Naive B cell (primary cell): ENCODE data around the gene C16orf92. TPM values are rescaled to one million over a fixed set of nuclear protein-coding genes. Genes with fewer than 3 reads are reported as not detected.
"Not testable (repeated sequence)": the region's sequence is repeated elsewhere in the genome, so short reads cannot be mapped to it uniquely, and the experiment has no call there.

Experiments
- ATAC-seq, 2 donors: fragments of 150-1000 bp; cut with Tn5 transposase; 2 replicates each; pipeline ENCODE4 v1.10.0; 2021; ENCODE audit warnings: low read depth in 2 of 2, mild to moderate bottlenecking in 2 of 2, moderate library complexity in 2 of 2
- DNase-seq: peaks from one replicate; pipeline ENCODE4 v3.0.0; 2022
- H3K27ac Mint-ChIP-seq, 6 donors: one replicate each; pipeline ENCODE4 v1.8.0; 2020 to 2022; ENCODE audit warnings: mild to moderate bottlenecking in 6 of 6, mixed read lengths in 6 of 6, moderate library complexity in 5 of 6, inconsistent platforms in 2 of 6
- H3K27me3 Mint-ChIP-seq, 3 donors: one replicate each; pipeline ENCODE4 v1.8.0; 2021 to 2022; ENCODE audit warnings: mixed read lengths in 3 of 3, mild to moderate bottlenecking in 1 of 3
- H3K36me3 Mint-ChIP-seq, 2 donors: one replicate each; pipeline ENCODE4 v1.8.0; 2020 to 2022; ENCODE audit warnings: mixed read lengths in 2 of 2, inconsistent platforms in 1 of 2, mild to moderate bottlenecking in 1 of 2
- H3K4me1 Mint-ChIP-seq, 3 donors: one replicate each; pipeline ENCODE4 v1.8.0; 2020 to 2022; ENCODE audit warnings: mixed read lengths in 3 of 3, inconsistent platforms in 1 of 3, mild to moderate bottlenecking in 1 of 3, moderate library complexity in 1 of 3
- H3K4me3 Mint-ChIP-seq, 8 donors: one replicate each; pipeline ENCODE4 v1.8.0; 2020 to 2022; ENCODE audit warnings: mild to moderate bottlenecking in 8 of 8, mixed read lengths in 8 of 8, moderate library complexity in 8 of 8, inconsistent platforms in 2 of 8
- H3K9me3 Mint-ChIP-seq, 7 donors: one replicate each; pipeline ENCODE4 v1.8.0; 2020 to 2022; ENCODE audit warnings: mixed read lengths in 7 of 7, mild to moderate bottlenecking in 5 of 7, inconsistent platforms in 2 of 7, moderate library complexity in 1 of 7
- polyA plus RNA-seq, 6 donors: library from polyadenylated mRNA; unstranded; fragments of 300-500 nt; fragmentation: Illumina TruSeq; gene quantifications; one replicate each; pipeline ENCODE4 v1.2.3, GENCODE V29; 2021; ENCODE audit warnings: low read depth in 6 of 6

C16orf92 gene
- polyA plus RNA-seq, 6 donors from 2014 or later: not detected

DNA sequence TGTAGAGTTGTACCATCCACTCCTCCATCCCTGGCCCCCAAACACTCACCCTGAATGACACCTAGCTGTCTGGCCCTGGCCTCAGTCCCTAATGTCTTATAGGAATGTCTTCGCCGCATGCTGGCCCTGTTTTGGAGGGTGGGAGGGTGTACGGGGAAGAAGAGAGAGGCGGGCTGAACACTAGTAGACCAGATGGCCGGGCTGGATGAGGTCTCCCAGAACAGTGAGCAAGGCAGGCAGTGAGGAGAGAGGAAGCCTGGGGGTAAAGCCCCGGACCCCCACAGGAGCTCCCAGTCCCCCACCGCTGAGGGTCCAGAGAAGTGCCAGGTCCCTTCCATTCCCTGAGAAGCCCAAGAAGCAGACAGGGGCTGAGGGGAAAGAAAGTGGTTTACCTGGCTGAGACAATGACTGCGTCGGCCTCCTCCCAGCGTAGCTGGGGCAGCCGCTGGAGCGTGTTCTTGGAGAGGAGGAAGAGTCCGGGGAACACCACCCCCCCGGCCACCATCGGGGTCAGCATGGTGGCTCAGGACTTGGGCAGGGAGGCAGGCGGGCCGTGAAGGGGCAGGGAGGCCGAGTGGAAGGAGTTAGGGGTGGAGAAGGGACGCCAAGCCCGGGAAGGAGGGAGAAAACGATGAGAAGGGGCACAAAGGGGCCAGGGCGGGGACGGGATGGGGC is 7.2 kb downstream of the C16orf92 start:
- DNase-seq (no peak), ATAC-seq (no peak)
- H3K4me1 Mint-ChIP-seq: peaks cover 9 to 32% (median 13%) of the 10 kb centered on the region in 3 donors
- H3K36me3 Mint-ChIP-seq: peaks cover 0 to 15% of the 10 kb centered on the region in 2 donors
- peaks cover 0 to 1% (median 0%) of the 10 kb centered on the region in 7 donors for H3K9me3 Mint-ChIP-seq
- H3K27ac Mint-ChIP-seq: no peak overlapping the region
- peaks cover 52 to 77% (median 71%) of the 10 kb centered on the region in 3 donors for H3K27me3 Mint-ChIP-seq
- H3K4me3 Mint-ChIP-seq: peak overlapping the region in 4 of 8 donors; percentile 29 to 73 (median 54)

DNA sequence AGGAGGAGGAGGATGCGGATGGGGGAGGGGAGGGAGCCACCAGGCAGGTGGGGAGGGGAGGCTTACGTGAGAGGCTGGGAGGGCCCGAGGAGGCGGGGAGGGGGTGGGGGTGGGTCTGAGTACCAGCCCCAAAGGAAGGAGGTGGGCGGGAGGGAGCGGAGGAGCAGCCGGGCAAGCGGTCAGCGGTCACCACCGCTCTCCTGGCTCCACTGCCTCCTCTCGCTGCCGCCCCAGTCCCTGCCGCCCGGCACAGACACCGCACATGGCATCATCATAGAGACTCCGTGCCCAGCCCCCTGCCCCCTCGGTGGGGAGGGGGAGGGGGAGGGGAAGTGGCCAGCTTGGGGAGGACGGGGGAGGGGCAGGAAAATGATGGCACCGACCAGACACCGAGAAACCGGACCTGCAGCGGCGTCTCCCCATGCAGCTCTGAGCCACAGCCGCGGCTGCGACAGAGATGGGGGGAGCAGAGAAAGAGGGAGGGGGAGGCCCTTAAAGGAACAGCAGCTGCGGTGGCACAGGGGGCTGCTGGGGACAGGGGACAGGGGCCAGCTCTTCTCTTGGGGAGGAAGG is 7.9 kb downstream of the C16orf92 start, which contains the start of gene TLCD3B:
Gene TLCD3B, minus strand, starts transcription at position 431 of the 573 bp plus-strand sequence. CDS start 744 bp downstream, outside the sequence.
- Mint-ChIP-seq H3K36me3 (peaks cover 0 to 15% of the 10 kb centered on the region in 2 donors), H3K27ac (no peak within 1 kb of the TSS), H3K27me3 (peaks cover 52 to 79% (median 78%) of the 10 kb centered on the region in 3 donors), H3K4me3 (peak within 1 kb of the TSS in 7 of 8 donors; percentile 25 to 73 (median 53)), H3K9me3 (peaks cover 0 to 1% (median 0%) of the 10 kb centered on the region in 7 donors), H3K4me1 (peaks cover 9 to 32% (median 13%) of the 10 kb centered on the region in 3 donors)
- ATAC-seq: peak; percentile 18 to 32
- DNase-seq: no peak

DNA sequence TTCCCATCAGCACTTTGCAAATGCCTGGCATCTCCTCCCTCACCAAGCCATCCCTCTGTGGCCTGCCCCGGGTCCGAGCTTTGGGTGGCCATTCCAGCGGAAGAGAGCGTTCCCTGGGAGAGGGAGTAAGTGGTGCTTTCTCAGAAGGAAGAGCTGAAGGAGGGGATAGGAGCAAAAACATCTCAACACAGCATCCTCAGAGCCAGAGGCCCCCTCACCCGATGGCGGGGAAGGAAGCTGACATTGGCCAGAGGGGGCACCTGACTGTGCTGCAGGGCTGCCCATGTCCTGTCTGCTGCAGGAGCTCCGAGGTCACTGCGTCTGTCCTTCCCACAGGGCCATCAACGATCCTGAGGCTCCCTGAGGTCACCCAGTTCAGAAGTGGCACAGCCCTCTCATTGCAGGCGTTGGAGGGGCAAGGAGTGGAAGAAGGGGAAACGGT is 8.5 kb downstream of the C16orf92 start:
- peaks cover 9 to 32% (median 13%) of the 10 kb centered on the region in 3 donors for H3K4me1 Mint-ChIP-seq
- peaks cover 51 to 76% (median 75%) of the 10 kb centered on the region in 3 donors for H3K27me3 Mint-ChIP-seq
- peak overlapping the region in 3 of 8 donors; percentile 18 to 57 (median 25) for H3K4me3 Mint-ChIP-seq
- DNase-seq (no peak), ATAC-seq (no peak)
- peaks cover 0 to 1% (median 0%) of the 10 kb centered on the region in 7 donors for H3K9me3 Mint-ChIP-seq
- peaks cover 0 to 15% of the 10 kb centered on the region in 2 donors for H3K36me3 Mint-ChIP-seq
- no peak overlapping the region for H3K27ac Mint-ChIP-seq

DNA sequence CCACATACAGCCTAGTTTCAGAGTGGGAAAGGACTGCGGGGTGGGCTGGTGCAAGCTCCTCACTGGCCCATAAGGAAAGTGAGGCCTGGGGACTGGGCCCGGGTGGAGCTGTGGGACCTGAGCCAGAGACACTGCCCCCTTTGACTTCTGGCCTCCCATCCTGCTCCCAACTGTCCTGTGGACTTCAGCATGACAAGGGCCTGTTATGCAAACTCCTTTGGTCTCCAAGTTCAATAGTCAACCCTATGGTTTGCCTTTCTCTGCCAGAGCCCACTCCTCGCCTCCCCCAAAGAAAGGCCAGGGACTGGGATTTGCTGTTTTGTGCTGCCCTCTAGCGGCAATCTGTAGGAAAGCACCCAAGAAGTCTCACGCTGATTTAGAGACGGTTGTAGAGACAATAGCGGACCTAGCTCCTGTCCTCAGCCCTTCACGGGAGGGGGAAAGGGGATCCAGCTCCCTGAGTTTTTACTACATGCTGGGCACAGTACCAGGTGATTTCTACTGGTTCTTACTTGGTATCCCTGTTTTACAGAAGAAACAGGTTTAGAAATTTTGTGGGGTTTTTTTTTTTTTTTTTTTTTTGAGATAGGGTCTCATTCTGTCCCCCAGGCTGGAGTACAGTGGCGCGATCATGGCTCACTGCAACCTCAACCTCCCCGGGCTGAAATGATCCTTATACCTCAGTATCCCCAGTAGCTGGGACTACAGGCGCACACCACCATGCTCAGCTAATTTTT is 9.3 kb downstream of the C16orf92 start:
- DNase-seq: peak; percentile 62
- peaks cover 9 to 32% (median 13%) of the 10 kb centered on the region in 3 donors for H3K4me1 Mint-ChIP-seq
- no peak overlapping the region for H3K27ac Mint-ChIP-seq

DNA sequence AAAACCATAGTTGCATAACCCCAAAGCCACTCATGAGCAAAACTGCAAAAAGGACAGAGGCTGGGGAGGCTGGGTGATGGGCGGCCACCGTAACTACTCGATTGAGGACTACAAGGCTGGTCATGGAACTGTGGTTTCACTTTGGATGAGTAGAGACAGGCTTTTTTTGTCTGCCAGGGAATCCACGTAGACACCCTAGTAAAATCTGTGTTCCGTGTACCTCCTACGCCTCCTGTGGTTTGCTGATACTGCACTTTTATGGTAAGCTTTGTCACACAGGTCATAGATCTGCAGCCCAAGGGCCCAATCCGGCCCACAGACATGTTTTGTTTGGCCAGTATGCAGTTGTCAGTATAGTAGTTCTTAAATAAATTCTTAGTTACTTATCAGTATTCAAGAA is 10.3 kb downstream of the C16orf92 start:
- ATAC-seq (no peak), DNase-seq (no peak)
- H3K36me3 Mint-ChIP-seq: no peaks in the 10 kb centered on the region
- peaks cover 35 to 58% (median 57%) of the 10 kb centered on the region in 3 donors for H3K27me3 Mint-ChIP-seq
- peaks cover 9 to 27% (median 13%) of the 10 kb centered on the region in 3 donors for H3K4me1 Mint-ChIP-seq
- peaks cover 0 to 1% (median 0%) of the 10 kb centered on the region in 7 donors for H3K9me3 Mint-ChIP-seq
- no peak overlapping the region for H3K27ac Mint-ChIP-seq
- no peak overlapping the region for H3K4me3 Mint-ChIP-seq

More for the DNA sequence above, 9.3 kb downstream of the C16orf92 start:
- peak; percentile 58 to 70 for ATAC-seq
- Mint-ChIP-seq H3K27me3 (peaks cover 44 to 69% (median 67%) of the 10 kb centered on the region in 3 donors), H3K9me3 (peaks cover 0 to 1% (median 0%) of the 10 kb centered on the region in 7 donors), H3K4me3 (peak overlapping the region in 2 of 8 donors; percentile 36 to 53), H3K36me3 (peaks cover 0 to 10% of the 10 kb centered on the region in 2 donors)

DNA sequence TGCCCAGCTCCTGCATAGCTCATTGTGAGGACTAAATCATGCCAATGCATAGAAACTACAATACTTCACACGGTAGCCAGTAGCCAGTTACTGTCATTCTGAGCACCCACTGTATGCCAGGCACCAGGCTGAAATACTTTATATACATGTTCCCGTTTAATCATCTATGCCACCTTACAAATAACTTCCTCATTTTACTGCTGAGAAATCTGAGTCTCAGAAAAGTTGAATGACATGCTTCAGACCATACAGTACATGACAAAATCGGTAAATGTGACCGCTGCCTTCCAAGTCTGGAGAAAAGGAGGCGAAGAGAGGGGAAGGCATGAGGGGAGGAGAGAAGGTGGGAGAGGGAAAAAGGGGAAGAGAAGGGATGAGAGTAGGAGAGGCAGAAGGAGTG is 17.2 kb downstream of the C16orf92 start:
- ATAC-seq: peak; percentile 85 to 94
- Mint-ChIP-seq H3K9me3 (no peaks in the 10 kb centered on the region), H3K36me3 (no peaks in the 10 kb centered on the region), H3K27me3 (peaks cover 0 to 12% (median 7%) of the 10 kb centered on the region in 3 donors), H3K4me3 (peak overlapping the region in 4 of 8 donors; percentile 0 to 64 (median 28)), H3K4me1 (peaks cover 6 to 7% (median 6%) of the 10 kb centered on the region in 3 donors), H3K27ac (peak overlapping the region in 2 of 6 donors; percentile 54 to 77)
- DNase-seq: peak; percentile 23

DNA sequence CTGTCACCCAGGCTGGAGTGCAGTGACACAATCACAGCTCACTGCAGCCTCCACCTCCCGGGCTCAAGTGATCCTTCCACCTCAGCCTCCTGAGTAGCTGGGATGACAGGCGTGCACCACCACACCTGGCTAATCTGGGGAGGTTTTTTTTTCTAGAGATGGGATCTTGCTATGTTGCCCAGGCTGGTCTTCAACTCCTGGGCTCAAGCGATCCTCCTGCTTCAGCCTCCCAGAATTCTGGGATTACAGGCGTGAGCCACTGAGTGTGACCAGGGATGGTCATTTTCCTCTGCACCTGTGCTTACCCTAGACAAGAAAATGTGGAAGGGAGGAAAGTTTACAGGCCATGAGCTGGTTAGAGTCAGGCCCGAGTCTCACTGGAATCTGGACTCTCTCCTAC is 17.7 kb downstream of the C16orf92 start:
- H3K9me3 Mint-ChIP-seq, H3K4me1 Mint-ChIP-seq, H3K27ac Mint-ChIP-seq, H3K36me3 Mint-ChIP-seq, DNase-seq, ATAC-seq: not testable (repeated sequence)
- Mint-ChIP-seq H3K4me3 (peak overlapping the region in 2 of 8 donors; percentile 0 to 35), H3K27me3 (peaks cover 2 to 12% (median 3%) of the 10 kb centered on the region in 3 donors)

DNA sequence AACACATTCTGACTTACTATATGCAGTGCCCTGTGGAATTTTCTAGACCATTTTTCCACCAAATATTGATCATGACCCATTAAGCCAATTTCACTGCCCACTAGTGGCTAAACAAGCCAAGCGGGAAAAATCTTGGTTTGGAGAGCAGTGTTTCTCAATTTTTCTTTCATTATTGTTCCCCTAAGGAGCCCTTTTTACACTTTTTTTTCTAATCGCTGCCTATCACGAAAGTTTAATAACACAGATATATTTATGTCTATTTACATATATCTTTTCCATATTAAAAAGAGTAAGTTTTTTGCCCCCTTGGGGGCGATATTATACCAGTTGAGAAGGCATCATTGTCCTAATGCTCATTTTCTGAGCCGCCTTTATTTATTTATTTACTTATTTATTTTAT is 18.8 kb downstream of the C16orf92 start:
- no peaks in the 10 kb centered on the region for H3K9me3 Mint-ChIP-seq
- no peaks in the 10 kb centered on the region for H3K36me3 Mint-ChIP-seq
- peaks cover 0 to 12% (median 3%) of the 10 kb centered on the region in 3 donors for H3K27me3 Mint-ChIP-seq
- peaks cover 6 to 9% (median 6%) of the 10 kb centered on the region in 3 donors for H3K4me1 Mint-ChIP-seq
- DNase-seq (no peak), ATAC-seq (no peak)
- H3K4me3 Mint-ChIP-seq: peak overlapping the region in 1 of 8 donors; percentile 53
- no peak overlapping the region for H3K27ac Mint-ChIP-seq

DNA sequence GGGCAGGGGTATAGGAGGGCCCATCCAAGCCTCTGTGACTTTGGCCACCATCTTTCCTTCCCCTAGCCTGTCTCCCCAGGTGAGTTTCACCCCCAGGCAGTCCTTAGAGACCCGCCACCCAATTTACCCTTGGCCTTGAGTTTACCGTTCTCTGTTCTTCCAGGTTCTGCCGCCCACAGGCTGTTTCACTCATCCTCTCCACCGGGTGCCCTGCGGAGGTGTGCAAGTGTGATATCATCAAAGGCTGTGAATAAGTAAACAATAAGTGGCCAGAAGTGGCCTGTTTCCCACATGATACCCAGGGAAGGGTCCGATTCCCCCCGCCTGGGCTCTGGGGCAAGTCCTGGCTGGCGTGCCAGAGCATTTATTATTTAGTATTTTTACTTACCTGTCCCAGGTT is 23.2 kb downstream of the C16orf92 start:
- no peaks in the 10 kb centered on the region for H3K9me3 Mint-ChIP-seq
- no peaks in the 10 kb centered on the region for H3K36me3 Mint-ChIP-seq
- peaks cover 0 to 12% (median 3%) of the 10 kb centered on the region in 3 donors for H3K27me3 Mint-ChIP-seq
- DNase-seq (no peak), ATAC-seq (no peak)
- H3K27ac Mint-ChIP-seq: no peak overlapping the region
- no peak overlapping the region for H3K4me3 Mint-ChIP-seq
- peaks cover 0 to 5% (median 0%) of the 10 kb centered on the region in 3 donors for H3K4me1 Mint-ChIP-seq

DNA sequence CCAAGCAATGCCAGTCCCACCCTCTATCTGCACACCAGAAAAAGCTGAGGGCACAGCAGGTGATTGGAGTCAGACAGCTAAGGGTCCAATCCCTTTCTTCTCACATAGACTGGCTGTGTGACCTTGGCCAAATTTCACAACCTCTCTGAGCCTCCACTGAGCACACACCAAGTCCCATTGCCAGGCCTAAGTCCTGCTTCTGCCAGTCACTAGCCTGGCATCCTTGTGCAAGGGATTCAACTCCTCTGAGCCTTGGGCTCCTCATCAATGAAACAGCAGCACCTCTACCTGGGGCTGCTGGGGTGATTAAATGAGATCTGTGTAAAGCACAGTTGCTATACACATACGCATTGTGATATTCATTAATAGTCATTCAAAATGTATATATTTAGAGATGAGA is 23.6 kb downstream of the C16orf92 start:
- Mint-ChIP-seq H3K27ac (no peak overlapping the region), H3K9me3 (no peaks in the 10 kb centered on the region), H3K4me1 (peaks cover 0 to 5% (median 2%) of the 10 kb centered on the region in 3 donors), H3K27me3 (peaks cover 0 to 12% (median 3%) of the 10 kb centered on the region in 3 donors), H3K4me3 (no peak overlapping the region), H3K36me3 (no peaks in the 10 kb centered on the region)
- ATAC-seq: no peak
- DNase-seq: no peak

DNA sequence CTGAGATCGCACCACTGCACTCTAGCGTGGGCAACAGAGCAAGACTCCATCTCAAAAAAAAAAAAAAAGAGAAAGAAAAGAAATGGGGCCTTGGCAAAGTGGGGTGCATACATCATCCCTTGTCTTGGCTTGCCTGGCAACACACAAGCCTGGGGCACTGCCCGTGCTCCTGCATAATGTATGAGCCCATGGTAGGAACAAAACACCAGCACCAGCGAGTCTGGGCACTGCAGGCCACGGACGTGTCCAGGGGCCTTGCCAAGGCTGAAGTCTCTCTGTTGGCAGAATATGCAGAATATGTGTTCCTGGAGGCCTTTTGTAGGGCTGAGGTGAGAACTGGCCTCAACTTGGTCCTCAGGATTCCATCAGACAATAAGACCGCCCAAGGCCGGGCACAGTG is 26.9 kb downstream of the C16orf92 start:
- H3K36me3 Mint-ChIP-seq: no peaks in the 10 kb centered on the region
- H3K4me1 Mint-ChIP-seq: peaks cover 10 to 19% (median 15%) of the 10 kb centered on the region in 3 donors
- DNase-seq (no peak), ATAC-seq (no peak)
- H3K27me3 Mint-ChIP-seq: peaks cover 0 to 9% (median 3%) of the 10 kb centered on the region in 3 donors
- H3K4me3 Mint-ChIP-seq: no peak overlapping the region
- no peak overlapping the region for H3K27ac Mint-ChIP-seq
- H3K9me3 Mint-ChIP-seq: no peaks in the 10 kb centered on the region

DNA sequence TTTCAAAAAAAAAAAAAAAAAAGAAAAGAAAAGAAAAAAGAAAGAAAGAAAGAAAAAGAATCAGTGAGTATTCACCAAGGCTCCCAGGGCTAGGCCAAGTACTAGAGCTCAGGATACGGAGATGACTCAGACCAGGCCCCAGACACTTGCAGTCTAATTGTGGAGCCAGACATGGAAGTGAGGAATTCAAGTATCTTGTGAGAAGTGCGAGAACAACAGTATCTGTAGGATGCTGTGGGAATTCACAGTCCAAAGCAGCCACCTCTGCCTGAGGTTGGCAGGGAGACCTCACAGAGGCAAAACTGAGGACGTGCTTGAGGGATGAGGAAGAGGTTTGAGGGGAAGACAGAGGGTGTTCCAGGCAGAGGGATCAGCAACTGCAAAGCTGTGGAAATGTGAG is 28.5 kb downstream of the C16orf92 start:
- peak overlapping the region in 7 of 8 donors; percentile 9 to 79 (median 61) for H3K4me3 Mint-ChIP-seq
- H3K27ac Mint-ChIP-seq: peak overlapping the region in 3 of 6 donors; percentile 22 to 82 (median 50)
- DNase-seq (no peak), ATAC-seq (no peak)
- H3K4me1 Mint-ChIP-seq: peaks cover 10 to 23% (median 10%) of the 10 kb centered on the region in 3 donors
- no peaks in the 10 kb centered on the region for H3K36me3 Mint-ChIP-seq
- H3K27me3 Mint-ChIP-seq: no peaks in the 10 kb centered on the region
- no peaks in the 10 kb centered on the region for H3K9me3 Mint-ChIP-seq
